Gastroesophageal sphincter (tissue), 4 donors: Measurements from ENCODE around the gene PAM16. TPM values are rescaled to one million over a fixed set of nuclear protein-coding genes. Genes with fewer than 3 reads are reported as not detected.

Source experiments
- ATAC-seq: fragments of 150-250 bp; one replicate; pipeline ENCODE4 v1.9.1; 2016; ENCODE audit warnings: mild to moderate bottlenecking, moderate library complexity
- H3K27ac ChIP-seq, 4 donors: fragments of 200-600 bp; sonication (generic) in 3 of 4; 1 replicate in 3 of 4; 2 replicates in 1 of 4; pipeline ENCODE4 v1.5.1; 2016 to 2019
- H3K27me3 ChIP-seq: fragments of 200-600 bp; sonication (generic); one replicate; pipeline ENCODE4 v1.5.1; 2019
- H3K36me3 ChIP-seq, 2 donors: fragments of 200-600 bp; sonication (generic); one replicate each; pipeline ENCODE4 v1.5.1; 2019; ENCODE audit warnings: control low read depth in 1 of 2
- H3K4me1 ChIP-seq, 3 donors: fragments of 200-600 bp; sonication (generic); 1 replicate in 2 of 3; 2 replicates in 1 of 3; pipeline ENCODE4 v1.5.1; 2016 to 2019; ENCODE audit warnings: control low read depth in 2 of 3
- H3K4me3 ChIP-seq, 2 donors: fragments of 200-600 bp; sonication (generic); one replicate each; pipeline ENCODE4 v1.5.1; 2019; ENCODE audit warnings: mild to moderate bottlenecking in 1 of 2, moderate library complexity in 1 of 2
- H3K9me3 ChIP-seq, 3 donors: fragments of 200-600 bp; sonication (generic); one replicate each; pipeline ENCODE4 v1.5.1; 2017 to 2019; ENCODE audit warnings: control low read depth in 2 of 3
- CTCF ChIP-seq, 4 experiments: fragments of 200-600 bp in 2 of 4; fragments of 450-650 bp in 2 of 4; sonication (generic) in 1 of 4; IDR thresholded peaks; one replicate each; pipeline ENCODE4 v1.5.1; 2017 to 2019; ENCODE audit warnings: antibody characterized with exemption in 4 of 4, mild to moderate bottlenecking in 2 of 4, moderate library complexity in 2 of 4
- EP300 ChIP-seq: sonication (generic); formaldehyde crosslinking; IDR thresholded peaks from one replicate; pipeline ENCODE4 v1.6.1; 2017; ENCODE audit warnings: antibody characterized with exemption, mild to moderate bottlenecking
- POLR2A ChIP-seq, 2 donors: fragments of 450-650 bp; IDR thresholded peaks; one replicate each; pipeline ENCODE4 v1.6.1; 2017; ENCODE audit warnings: antibody characterized with exemption in 2 of 2, mild to moderate bottlenecking in 2 of 2, moderate library complexity in 1 of 2
- POLR2AphosphoS5 ChIP-seq: sonication (generic); formaldehyde crosslinking; IDR thresholded peaks from one replicate; pipeline ENCODE4 v1.6.1; 2017; ENCODE audit warnings: antibody characterized with exemption
- WGBS, 2 donors: methylation state at CpG; one replicate each; pipeline ENCODE4 v1.1.5; 2018; ENCODE audit warnings: low coverage in 1 of 2; 5-methylcytosine and 5-hydroxymethylcytosine counted together
- total RNA-seq, 4 donors: library from RNA; depleted of rRNA; stranded (reverse); fragments of >200 nt; gene quantifications; one replicate each; pipeline ENCODE4 v1.1.0, GENCODE V29; 2016

The PAM16 gene
- total RNA-seq, 4 donors from 2014 or later = 26.0 to 37.3 (median 34.7) TPM

GRCh38 chr16:4291699-4292098 is 59.4 kb downstream of the PAM16 start:
- ATAC-seq = no peak
- TF ChIP-seq CTCF (IDR thresholded peaks at IDR 0.05) (no peak), POLR2A (IDR thresholded peaks at IDR 0.05) (no peak), EP300 (no peak), POLR2AphosphoS5 (no peak)
- Histone ChIP-seq H3K4me1 (peaks cover 0 to 47% (median 30%) of the 10 kb centered on the region in 3 donors), H3K36me3 (no peaks in the 10 kb centered on the region), H3K9me3 (no peaks in the 10 kb centered on the region), H3K4me3 (no peak overlapping the region), H3K27ac (peak overlapping the region in 3 of 4 donors; percentile 42 to 74 (median 74)), H3K27me3 (no peaks in the 10 kb centered on the region)
- WGBS, 2 donors = 80 to 100% methylated on average over 1 to 2 of the region's 4 CpGs

Other genes starting within 250 kb of the PAM16 start
- gene ADCY9, start 234.9 kb downstream of the PAM16 start, total RNA-seq = 10 to 100 TPM; 33.0 to 83.5 (median 43.4) TPM
- 1 to 10 TPM; 1.2 to 3.4 (median 2.4) TPM for gene SRL, start 109.2 kb downstream of the PAM16 start, total RNA-seq
- gene TFAP4, start 78.3 kb downstream of the PAM16 start, total RNA-seq = 1 to 10 TPM; 3.3 to 5.9 (median 4.7) TPM
- 10 to 100 TPM in 1 of 4 donors, 1 to 10 TPM in 3; 5.7 to 26.9 (median 7.9) TPM for gene GLIS2, start 35.3 kb downstream of the PAM16 start, total RNA-seq
- 10 to 100 TPM in 3 of 4 donors, 1 to 10 TPM in 1; 6.8 to 35.8 (median 19.9) TPM for gene VASN, start 20.5 kb upstream of the PAM16 start, total RNA-seq
- 10 to 100 TPM; 11.0 to 38.9 (median 17.8) TPM for gene CORO7, start 65.3 kb upstream of the PAM16 start, total RNA-seq
- gene DNAJA3, start 74.5 kb upstream of the PAM16 start, total RNA-seq = 10 to 100 TPM; 39.6 to 55.6 (median 43.9) TPM
- gene NMRAL1, start 123.3 kb upstream of the PAM16 start, total RNA-seq = 10 to 100 TPM; 32.9 to 49.7 (median 39.3) TPM
- gene HMOX2, start 125.1 kb upstream of the PAM16 start, total RNA-seq = 10 to 100 TPM; 26.3 to 66.3 (median 36.2) TPM
- gene CDIP1, start 187.5 kb upstream of the PAM16 start, total RNA-seq = 10 to 100 TPM; 13.2 to 31.5 (median 18.7) TPM
- under 1 TPM in 1 of 4 donors, not detected in 3; 0.40 TPM for gene C16orf96, start 205.0 kb upstream of the PAM16 start, total RNA-seq